A549 (cell line): ENCODE measurements around the gene SSH2.
"Not testable (repeated sequence)": the region's sequence is repeated elsewhere in the genome, so short reads cannot be mapped to it uniquely, and the experiment has no call there.

ENCODE experiments used
- CTCF ChIP-seq: fragments of >200 bp; sonication (Bioruptor Twin); formaldehyde crosslinking; IDR thresholded peaks from 3 replicates; pipeline ENCODE4 v1.5.1; 2016
- EP300 ChIP-seq, 2 experiments: fragments of >200 bp; sonication (Bioruptor Twin); formaldehyde crosslinking; IDR thresholded peaks; 2 replicates in 1 of 2; 3 replicates in 1 of 2; pipeline ENCODE4 v1.6.1; 2016 to 2017
- RCOR1 ChIP-seq: fragments of 150-350 bp; IDR thresholded peaks from 2 replicates; pipeline ENCODE4 v1.6.1; 2014; ENCODE audit warnings: antibody characterized with exemption, low read length, low read depth

GRCh38 chr17:29864123-29864522 lies 65.9 kb downstream of the SSH2 start:
- TF ChIP-seq CTCF; RCOR1; EP300 (IDR thresholded peaks at IDR 0.05): not testable (repeated sequence)
